GM12864 (cell line): ENCODE data around the gene FBXL7.

ENCODE experiments used
- DNase-seq: peaks from one replicate; pipeline ENCODE4 v3.0.0-alpha.2; 2011; ENCODE audit warnings: low read depth
- H3K4me3 ChIP-seq: 2 replicates; pipeline ENCODE4 v1.5.1; 2011; ENCODE audit warnings: mild to moderate bottlenecking, low read depth, low read length, control low read depth
- CTCF ChIP-seq: IDR thresholded peaks from 2 replicates; pipeline ENCODE4 v1.5.1; 2011; ENCODE audit warnings: low read depth, mild to moderate bottlenecking, moderate library complexity, low read length, control low read depth, inconsistent platforms; ENCODE audit errors: missing control alignments

Gene FBXL7

DNA sequence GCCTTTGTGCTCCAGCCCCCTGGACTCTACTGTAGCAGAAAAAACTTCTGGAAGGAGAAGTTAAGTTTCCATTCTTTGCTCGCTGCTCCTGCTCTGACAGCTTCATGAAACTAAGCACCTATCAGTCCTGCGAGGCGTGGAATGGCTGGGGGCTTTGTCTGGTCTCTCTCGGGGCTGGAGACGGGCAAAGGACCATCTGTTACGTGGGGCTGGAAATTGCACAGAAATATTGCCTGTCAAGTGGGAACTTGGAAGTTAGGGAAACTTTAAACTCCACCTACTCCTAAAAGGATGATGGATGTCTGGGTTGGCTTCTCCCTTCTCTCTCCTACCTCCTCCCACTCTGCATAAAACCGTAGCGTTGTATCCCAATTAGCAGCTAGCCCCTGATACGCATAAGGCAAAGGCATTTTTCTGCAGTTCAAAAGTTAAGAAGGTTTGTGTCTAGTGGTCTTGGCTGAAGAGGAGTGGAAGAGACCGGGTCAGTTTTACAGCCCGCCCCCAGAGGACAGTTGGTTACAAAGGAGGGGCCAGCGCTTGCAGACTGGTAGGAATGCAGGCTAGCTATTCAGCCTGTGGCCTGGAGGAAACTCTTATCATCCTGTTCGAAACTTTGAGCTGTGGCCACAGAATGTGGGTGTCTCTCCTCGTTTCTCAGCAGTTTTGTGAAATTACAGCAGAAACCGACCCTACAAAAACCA is 1.3 kb downstream of the FBXL7 start:
- no peak for TF ChIP-seq CTCF
- no peak for DNase-seq
- no peak overlapping the region for H3K4me3 ChIP-seq

GRCh38 chr5:15502208-15502607 is 2.2 kb downstream of the FBXL7 start:
- no peak for DNase-seq
- H3K4me3 ChIP-seq, result no peak overlapping the region
- no peak for TF ChIP-seq CTCF

DNA sequence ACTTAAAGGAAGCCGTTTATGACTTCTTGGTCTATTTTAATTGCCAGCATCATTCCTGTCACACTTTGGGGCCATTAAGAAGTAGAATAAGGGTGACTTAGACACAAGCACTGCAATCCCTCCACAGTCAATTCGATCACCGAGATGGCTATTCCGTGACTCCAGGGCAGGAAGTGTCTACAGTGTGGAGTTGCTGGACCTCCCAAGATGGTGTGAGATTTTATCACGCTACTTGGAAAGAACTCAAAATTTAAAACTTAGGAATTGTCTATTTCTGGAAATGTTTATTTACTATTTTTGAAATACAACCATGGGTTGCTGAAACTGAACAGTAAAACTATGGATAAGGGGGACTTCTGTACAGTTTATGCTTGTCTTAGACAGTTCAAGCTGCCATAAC is 6.2 kb downstream of the FBXL7 start:
- no peak overlapping the region for H3K4me3 ChIP-seq
- TF ChIP-seq CTCF, result no peak
- DNase-seq, result no peak

DNA sequence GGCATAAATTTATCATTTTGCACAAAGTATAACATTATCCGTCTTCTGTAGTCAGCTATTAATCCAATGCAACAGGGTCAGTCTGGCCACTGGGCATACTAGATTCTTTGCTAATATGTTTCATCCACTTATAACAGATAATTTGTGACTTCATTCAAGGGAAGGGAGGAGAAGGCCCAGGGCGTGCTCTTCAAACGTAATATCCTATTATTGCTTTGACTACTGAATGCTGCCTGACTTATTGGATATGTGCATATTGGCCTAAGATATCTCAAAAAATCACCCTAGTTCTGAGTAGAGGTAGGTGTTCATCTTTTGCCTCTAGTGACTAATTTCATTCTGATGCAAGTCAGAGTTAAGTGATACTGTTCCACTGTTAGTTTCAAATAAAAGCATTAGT is 6.9 kb downstream of the FBXL7 start:
- no peak for DNase-seq
- no peak overlapping the region for H3K4me3 ChIP-seq
- no peak for TF ChIP-seq CTCF

- DNase-seq, result no peak
- TF ChIP-seq CTCF, result no peak
Measured at GRCh38 chr5:15510092-15510491, 10.1 kb downstream of the FBXL7 start.

GRCh38 chr5:15510831-15511230 is 10.9 kb downstream of the FBXL7 start:
- DNase-seq, result no peak
- no peak overlapping the region for H3K4me3 ChIP-seq
- TF ChIP-seq CTCF, result no peak

More at GRCh38 chr5:15510092-15510491, 10.1 kb downstream of the FBXL7 start:
- no peak overlapping the region for H3K4me3 ChIP-seq

GRCh38 chr5:15513431-15513830 is 13.5 kb downstream of the FBXL7 start:
- no peak overlapping the region for H3K4me3 ChIP-seq
- no peak for DNase-seq

More at GRCh38 chr5:15513431-15513830, 13.5 kb downstream of the FBXL7 start:
- TF ChIP-seq CTCF, result no peak
